ENCODE measurements around the gene TOMM7.

The TOMM7 gene

GRCh38 chr7:22859641-22860290, 37.1 kb upstream of the TOMM7 start:
- POLR2A ChIA-PET: no interaction called here
- Histone ChIP-seq H3K4me1 (ENCODE audit: control extremely low read depth in 1 of 4, control insufficient read depth in 4 of 4, insufficient read depth in 4 of 4, low read length in 3 of 4) (peaks cover 5 to 21% (median 8%) of the 10 kb centered on the region in 4 experiments), H3K27me3 (replicated peaks in 2 of 5; ENCODE audit: control insufficient read depth in 4 of 5, insufficient read depth in 5 of 5, low read length in 4 of 5) (no peaks in the 10 kb centered on the region), H3K9me3 (ENCODE audit: control extremely low read depth in 1 of 5, control insufficient read depth in 4 of 5, insufficient read depth in 2 of 5, low read depth in 1 of 5, low read length in 4 of 5) (no peaks in the 10 kb centered on the region), H3K27ac (ENCODE audit: insufficient read depth in 1 of 2, low read depth in 1 of 2, low read length in 2 of 2, poor library complexity in 1 of 2, severe bottlenecking in 2 of 2) (no peak overlapping the region), H3K36me3 (ENCODE audit: control insufficient read depth in 4 of 4, insufficient read depth in 4 of 4, low read length in 3 of 4) (peaks cover 12 to 47% (median 23%) of the 10 kb centered on the region in 4 experiments), H3K4me3 (ENCODE audit: control insufficient read depth in 1 of 7, extremely low read depth in 1 of 7, insufficient read depth in 4 of 7, low read depth in 2 of 7, low read length in 6 of 7) (no peak overlapping the region)
- no peak for DNase-seq
- CTCF ChIA-PET: interaction anchor here (0.6 to 2.2 kb wide), 5 partner anchors 13 to 307 kb away, joined by 3 to 6 read pairs (median 4); no protein-coding TSS in a partner anchor
- 93% methylated on average over 2 of the region's 4 CpGs for WGBS (ENCODE audit: insufficient coverage)

- ChIA-PET CTCF (no interaction called here), POLR2A (no interaction called here)
- Histone ChIP-seq H3K9me3 (ENCODE audit: control extremely low read depth in 1 of 5, control insufficient read depth in 4 of 5, insufficient read depth in 2 of 5, low read depth in 1 of 5, low read length in 4 of 5) (no peaks in the 10 kb centered on the region), H3K4me1 (ENCODE audit: control extremely low read depth in 1 of 4, control insufficient read depth in 4 of 4, insufficient read depth in 4 of 4, low read length in 3 of 4) (peaks cover 5 to 24% (median 13%) of the 10 kb centered on the region in 4 experiments), H3K27me3 (replicated peaks in 2 of 5; ENCODE audit: control insufficient read depth in 4 of 5, insufficient read depth in 5 of 5, low read length in 4 of 5) (no peaks in the 10 kb centered on the region), H3K4me3 (ENCODE audit: control insufficient read depth in 1 of 7, extremely low read depth in 1 of 7, insufficient read depth in 4 of 7, low read depth in 2 of 7, low read length in 6 of 7) (no peak overlapping the region), H3K36me3 (ENCODE audit: control insufficient read depth in 4 of 4, insufficient read depth in 4 of 4, low read length in 3 of 4) (peaks cover 10 to 47% (median 23%) of the 10 kb centered on the region in 4 experiments), H3K27ac (ENCODE audit: insufficient read depth in 1 of 2, low read depth in 1 of 2, low read length in 2 of 2, poor library complexity in 1 of 2, severe bottlenecking in 2 of 2) (no peak overlapping the region)
- 97% methylated on average over 6 of the region's 10 CpGs for WGBS (ENCODE audit: insufficient coverage)
- DNase-seq: peak in 2 of 3 donors; percentile 4 to 11
Measured at GRCh38 chr7:22858640-22859561, 36.3 kb upstream of the TOMM7 start.

- WGBS (ENCODE audit: insufficient coverage): no CpG with 5 or more reads among the region's 1 CpG
- ChIA-PET POLR2A (no interaction called here), CTCF (no interaction called here)
- Histone ChIP-seq H3K27me3 (replicated peaks in 2 of 5; ENCODE audit: control insufficient read depth in 4 of 5, insufficient read depth in 5 of 5, low read length in 4 of 5) (no peaks in the 10 kb centered on the region), H3K4me1 (ENCODE audit: control extremely low read depth in 1 of 4, control insufficient read depth in 4 of 4, insufficient read depth in 4 of 4, low read length in 3 of 4) (peaks cover 5 to 28% (median 15%) of the 10 kb centered on the region in 4 experiments), H3K9me3 (ENCODE audit: control extremely low read depth in 1 of 5, control insufficient read depth in 4 of 5, insufficient read depth in 2 of 5, low read depth in 1 of 5, low read length in 4 of 5) (no peaks in the 10 kb centered on the region), H3K4me3 (ENCODE audit: control insufficient read depth in 1 of 7, extremely low read depth in 1 of 7, insufficient read depth in 4 of 7, low read depth in 2 of 7, low read length in 6 of 7) (no peak overlapping the region), H3K27ac (ENCODE audit: insufficient read depth in 1 of 2, low read depth in 1 of 2, low read length in 2 of 2, poor library complexity in 1 of 2, severe bottlenecking in 2 of 2) (no peak overlapping the region), H3K36me3 (ENCODE audit: control insufficient read depth in 4 of 4, insufficient read depth in 4 of 4, low read length in 3 of 4) (peaks cover 7 to 44% (median 23%) of the 10 kb centered on the region in 4 experiments)
- no peak for DNase-seq
Measured at GRCh38 chr7:22858274-22858639, 35.6 kb upstream of the TOMM7 start.

- H3K27me3 ChIP-seq (replicated peaks in 2 of 5; ENCODE audit: control insufficient read depth in 4 of 5, insufficient read depth in 5 of 5, low read length in 4 of 5): no peaks in the 10 kb centered on the region
- H3K4me1 ChIP-seq (ENCODE audit: control extremely low read depth in 1 of 4, control insufficient read depth in 4 of 4, insufficient read depth in 4 of 4, low read length in 3 of 4): peaks cover 5 to 28% (median 15%) of the 10 kb centered on the region in 4 experiments
- no peaks in the 10 kb centered on the region for H3K9me3 ChIP-seq (ENCODE audit: control extremely low read depth in 1 of 5, control insufficient read depth in 4 of 5, insufficient read depth in 2 of 5, low read depth in 1 of 5, low read length in 4 of 5)
- ChIA-PET POLR2A (no interaction called here), CTCF (interaction anchor here (1.0 to 1.3 kb wide), 4 partner anchors 11 to 199 kb away, joined by 3 to 4 read pairs (median 3); no protein-coding TSS in a partner anchor)
- WGBS (ENCODE audit: insufficient coverage): 83% methylated on average over 1 of the region's 2 CpGs
- peak overlapping the region in 1 of 7 experiments; percentile 91 for H3K4me3 ChIP-seq (ENCODE audit: control insufficient read depth in 1 of 7, extremely low read depth in 1 of 7, insufficient read depth in 4 of 7, low read depth in 2 of 7, low read length in 6 of 7)
- DNase-seq: no peak
- no peak overlapping the region for H3K27ac ChIP-seq (ENCODE audit: insufficient read depth in 1 of 2, low read depth in 1 of 2, low read length in 2 of 2, poor library complexity in 1 of 2, severe bottlenecking in 2 of 2)
- H3K36me3 ChIP-seq (ENCODE audit: control insufficient read depth in 4 of 4, insufficient read depth in 4 of 4, low read length in 3 of 4): peaks cover 3 to 42% (median 23%) of the 10 kb centered on the region in 4 experiments
Measured at GRCh38 chr7:22856416-22856815, 33.8 kb upstream of the TOMM7 start.

- CTCF ChIA-PET: interaction anchor here (1.1 kb wide), 1 partner anchor 199 kb away, joined by 3 read pairs; no protein-coding TSS in a partner anchor
Measured at GRCh38 chr7:22855049-22855392, 32.4 kb upstream of the TOMM7 start.

GRCh38 chr7:22854158-22855048, 31.8 kb upstream of the TOMM7 start:
- H3K27me3 ChIP-seq (replicated peaks in 2 of 5; ENCODE audit: control insufficient read depth in 4 of 5, insufficient read depth in 5 of 5, low read length in 4 of 5): no peaks in the 10 kb centered on the region
- no peaks in the 10 kb centered on the region for H3K9me3 ChIP-seq (ENCODE audit: control extremely low read depth in 1 of 5, control insufficient read depth in 4 of 5, insufficient read depth in 2 of 5, low read depth in 1 of 5, low read length in 4 of 5)
- H3K4me3 ChIP-seq (ENCODE audit: control insufficient read depth in 1 of 7, extremely low read depth in 1 of 7, insufficient read depth in 4 of 7, low read depth in 2 of 7, low read length in 6 of 7): peak overlapping the region; percentile 49 to 94 (median 86)
- WGBS (ENCODE audit: insufficient coverage): under 1% methylated on average over 71 of the region's 76 CpGs
- CTCF ChIA-PET: no interaction called here
- POLR2A ChIA-PET: no interaction called here
- H3K36me3 ChIP-seq (ENCODE audit: control insufficient read depth in 4 of 4, insufficient read depth in 4 of 4, low read length in 3 of 4): peaks cover 0 to 27% (median 14%) of the 10 kb centered on the region in 4 experiments
- peak overlapping the region; percentile 66 to 86 for H3K27ac ChIP-seq (ENCODE audit: insufficient read depth in 1 of 2, low read depth in 1 of 2, low read length in 2 of 2, poor library complexity in 1 of 2, severe bottlenecking in 2 of 2)
- DNase-seq: peak; percentile 82 to 87 (median 85)
- peaks cover 5 to 28% (median 15%) of the 10 kb centered on the region in 4 experiments for H3K4me1 ChIP-seq (ENCODE audit: control extremely low read depth in 1 of 4, control insufficient read depth in 4 of 4, insufficient read depth in 4 of 4, low read length in 3 of 4)

More at GRCh38 chr7:22855049-22855392, 32.4 kb upstream of the TOMM7 start:
- POLR2A ChIA-PET: no interaction called here
- 19% methylated on average over 7 of the region's 9 CpGs for WGBS (ENCODE audit: insufficient coverage)
- H3K4me1 ChIP-seq (ENCODE audit: control extremely low read depth in 1 of 4, control insufficient read depth in 4 of 4, insufficient read depth in 4 of 4, low read length in 3 of 4): peaks cover 5 to 28% (median 15%) of the 10 kb centered on the region in 4 experiments
- peak overlapping the region; percentile 66 to 86 for H3K27ac ChIP-seq (ENCODE audit: insufficient read depth in 1 of 2, low read depth in 1 of 2, low read length in 2 of 2, poor library complexity in 1 of 2, severe bottlenecking in 2 of 2)
- H3K4me3 ChIP-seq (ENCODE audit: control insufficient read depth in 1 of 7, extremely low read depth in 1 of 7, insufficient read depth in 4 of 7, low read depth in 2 of 7, low read length in 6 of 7): peak overlapping the region; percentile 49 to 94 (median 86)
- no peaks in the 10 kb centered on the region for H3K9me3 ChIP-seq (ENCODE audit: control extremely low read depth in 1 of 5, control insufficient read depth in 4 of 5, insufficient read depth in 2 of 5, low read depth in 1 of 5, low read length in 4 of 5)
- peaks cover 0 to 30% (median 17%) of the 10 kb centered on the region in 4 experiments for H3K36me3 ChIP-seq (ENCODE audit: control insufficient read depth in 4 of 4, insufficient read depth in 4 of 4, low read length in 3 of 4)
- no peak for DNase-seq
- no peaks in the 10 kb centered on the region for H3K27me3 ChIP-seq (replicated peaks in 2 of 5; ENCODE audit: control insufficient read depth in 4 of 5, insufficient read depth in 5 of 5, low read length in 4 of 5)
